ENCODE measurements around the gene PTBP1. TPM values are rescaled to one million over a fixed set of nuclear protein-coding genes. Genes with fewer than 3 reads are reported as not detected.
"Not testable (repeated sequence)": the region's sequence is repeated elsewhere in the genome, so short reads cannot be mapped to it uniquely, and the experiment has no call there.

PTBP1 gene
- total RNA-seq, 1 donor from 2014 or later = 417 TPM

GRCh38 chr19:850221-850978, 53.1 kb downstream of the PTBP1 start:
- H3K36me3 Mint-ChIP-seq (ENCODE audit: low read depth) = no peaks in the 10 kb centered on the region
- ATAC-seq (ENCODE audit: low read depth) = no peak
- DNase-seq = no peak
- no peak overlapping the region for H3K27ac Mint-ChIP-seq
- no peak for TF ChIP-seq CTCF (IDR thresholded peaks at IDR 0.05)
- H3K4me3 Mint-ChIP-seq = no peak overlapping the region
- H3K9me3 Mint-ChIP-seq = no peaks in the 10 kb centered on the region
- intact Hi-C loops (cut with micrococcal nuclease) = no loop called here
- ChIA-PET POLR2A (no interaction called here), CTCF (no interaction called here)
- peaks cover 35% of the 10 kb centered on the region for H3K27me3 Mint-ChIP-seq
- peaks cover 5% of the 10 kb centered on the region for H3K4me1 Mint-ChIP-seq

- CTCF ChIA-PET = no interaction called here
- Mint-ChIP-seq H3K9me3 (no peaks in the 10 kb centered on the region), H3K27me3 (peaks cover 31% of the 10 kb centered on the region), H3K36me3 (ENCODE audit: low read depth) (no peaks in the 10 kb centered on the region), H3K27ac (no peak overlapping the region), H3K4me3 (no peak overlapping the region), H3K4me1 (no peaks in the 10 kb centered on the region)
- DNase-seq = no peak
- no peak for ATAC-seq (ENCODE audit: low read depth)
- POLR2A ChIA-PET = no interaction called here
- intact Hi-C loops (cut with micrococcal nuclease) = no loop called here
- no peak for TF ChIP-seq CTCF (IDR thresholded peaks at IDR 0.05)
Measured at GRCh38 chr19:850979-851335, 53.7 kb downstream of the PTBP1 start.

GRCh38 chr19:852136-853013, 55.1 kb downstream of the PTBP1 start, which contains the start of gene ELANE:
Gene ELANE, plus strand, starts transcription at chr19:852303. Its CDS starts 26 bp downstream, at chr19:852329.
- peaks cover 21% of the 10 kb centered on the region for H3K27me3 Mint-ChIP-seq
- DNase-seq = no peak
- H3K36me3 Mint-ChIP-seq (ENCODE audit: low read depth) = no peaks in the 10 kb centered on the region
- H3K27ac Mint-ChIP-seq = no peak within 1 kb of the TSS
- H3K4me3 Mint-ChIP-seq = no peak within 1 kb of the TSS
- POLR2A ChIA-PET = interaction anchor here (0.6 kb wide), 1 partner anchor 66 kb away, joined by 3 read pairs; no protein-coding TSS in a partner anchor
- no peak for TF ChIP-seq CTCF (IDR thresholded peaks at IDR 0.05)
- peaks cover 2% of the 10 kb centered on the region for H3K4me1 Mint-ChIP-seq
- intact Hi-C loops (cut with micrococcal nuclease) = no loop called here
- H3K9me3 Mint-ChIP-seq = no peaks in the 10 kb centered on the region
- ATAC-seq (ENCODE audit: low read depth) = no peak
- CTCF ChIA-PET = no interaction called here

GRCh38 chr19:853014-853585, 55.8 kb downstream of the PTBP1 start:
- no peak for TF ChIP-seq CTCF (IDR thresholded peaks at IDR 0.05)
- Mint-ChIP-seq H3K9me3 (no peaks in the 10 kb centered on the region), H3K27ac (no peak overlapping the region), H3K27me3 (peaks cover 18% of the 10 kb centered on the region), H3K36me3 (ENCODE audit: low read depth) (no peaks in the 10 kb centered on the region), H3K4me1 (peaks cover 4% of the 10 kb centered on the region), H3K4me3 (no peak overlapping the region)
- intact Hi-C loops (cut with micrococcal nuclease) = no loop called here
- no peak for ATAC-seq (ENCODE audit: low read depth)
- ChIA-PET POLR2A (no interaction called here), CTCF (no interaction called here)
- DNase-seq = no peak

- ATAC-seq (ENCODE audit: low read depth); H3K9me3 Mint-ChIP-seq: not testable (repeated sequence)
Measured at GRCh38 chr19:853614-854220, 56.5 kb downstream of the PTBP1 start.

More at GRCh38 chr19:853614-854220, 56.5 kb downstream of the PTBP1 start:
- H3K4me3 Mint-ChIP-seq; H3K4me1 Mint-ChIP-seq; DNase-seq; intact Hi-C loops (cut with micrococcal nuclease); H3K27ac Mint-ChIP-seq; H3K36me3 Mint-ChIP-seq (ENCODE audit: low read depth): not testable (repeated sequence)
- ChIA-PET POLR2A (interaction anchor here (0.6 kb wide), 1 partner anchor 641 kb away, joined by 3 read pairs; no protein-coding TSS in a partner anchor), CTCF (interaction anchor here (0.8 kb wide), 1 partner anchor 55 kb away, joined by 3 read pairs; no protein-coding TSS in a partner anchor)
- peaks cover 15% of the 10 kb centered on the region for H3K27me3 Mint-ChIP-seq
